PFSK-1 (cell line): Measurements from ENCODE around the gene CBLN3.

ENCODE experiments used
- FOXP2 ChIP-seq: optimal IDR thresholded peaks from 2 replicates; pipeline ENCODE3; 2011; ENCODE audit warnings: borderline replicate concordance, control low read depth, inconsistent platforms; ENCODE audit not compliant: insufficient read depth; ENCODE audit errors: extremely low read length, extremely low read depth
- POLR2AphosphoS5 ChIP-seq: IDR thresholded peaks from 2 replicates; pipeline ENCODE4 v1.6.1; 2012; ENCODE audit warnings: low read depth, mild to moderate bottlenecking, control low read depth, low read length, moderate library complexity
- REST ChIP-seq, 2 experiments: IDR thresholded peaks; 2 replicates each; pipeline versions ENCODE4 v1.6.1 to v1.8.0; 2011 to 2012; ENCODE audit warnings: low read depth in 2 of 2, low read length in 2 of 2, control low read depth in 1 of 2, inconsistent platforms in 1 of 2, mild to moderate bottlenecking in 1 of 2, moderate library complexity in 1 of 2; ENCODE audit not compliant: insufficient read depth in 1 of 2
- SIN3A ChIP-seq: IDR thresholded peaks from 2 replicates; pipeline ENCODE4 v1.6.1; 2012; ENCODE audit warnings: mild to moderate bottlenecking, low read length, moderate library complexity, borderline replicate concordance; ENCODE audit not compliant: insufficient read depth
- TAF1 ChIP-seq: IDR thresholded peaks from 2 replicates; pipeline ENCODE4 v1.6.1; 2012; ENCODE audit warnings: low read length, control low read depth, borderline replicate concordance; ENCODE audit not compliant: insufficient read depth

CBLN3 gene

GRCh38 chr14:24427537-24428508 is 1.6 kb downstream of the CBLN3 start:
- no peak for TF ChIP-seq POLR2AphosphoS5
- no peak for TF ChIP-seq TAF1
- TF ChIP-seq SIN3A, result no peak
- no peak for TF ChIP-seq REST (IDR thresholded peaks at IDR 0.05; ENCODE audit: insufficient read depth in 1 of 2, low read depth in 2 of 2, low read length in 2 of 2)
- no peak for TF ChIP-seq FOXP2

DNA sequence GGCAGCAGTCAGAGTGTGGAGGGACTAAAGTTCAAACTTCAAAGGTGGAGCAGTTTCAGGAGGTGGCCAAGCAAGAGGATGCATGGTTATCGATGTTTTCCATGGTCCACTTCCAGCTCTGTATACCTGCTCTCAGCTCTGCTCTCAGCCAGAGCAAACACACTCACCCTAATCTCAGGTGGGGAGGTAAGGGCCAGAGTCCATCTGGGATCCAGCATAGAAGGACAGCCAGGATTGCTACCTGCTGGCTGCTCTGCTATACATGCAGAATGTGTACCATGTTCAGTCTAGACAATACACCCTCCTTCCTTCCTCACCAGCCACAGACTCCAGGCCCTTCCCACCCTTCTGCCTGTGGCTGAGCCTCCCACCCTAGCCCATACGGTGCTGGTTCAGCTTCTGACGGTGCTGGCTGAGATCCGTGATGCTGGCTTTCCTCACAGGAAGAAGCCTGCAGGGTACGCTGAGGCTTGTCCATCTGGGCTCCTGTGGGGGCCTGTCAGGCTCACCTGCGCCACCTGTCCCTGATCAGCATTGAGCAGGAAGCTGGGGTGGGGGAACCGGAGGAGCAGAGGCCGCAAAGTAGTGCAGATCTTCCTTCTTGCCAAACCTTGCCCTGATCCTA is 2.4 kb downstream of the CBLN3 start:
- TF ChIP-seq SIN3A (no peak), REST (IDR thresholded peaks at IDR 0.05; ENCODE audit: insufficient read depth in 1 of 2, low read depth in 2 of 2, low read length in 2 of 2) (no peak), TAF1 (no peak), FOXP2 (no peak), POLR2AphosphoS5 (no peak)

GRCh38 chr14:24426150-24426911 is 3.1 kb downstream of the CBLN3 start:
- TF ChIP-seq POLR2AphosphoS5 (no peak), REST (IDR thresholded peaks at IDR 0.05; ENCODE audit: insufficient read depth in 1 of 2, low read depth in 2 of 2, low read length in 2 of 2) (no peak), FOXP2 (no peak), TAF1 (no peak), SIN3A (no peak)

DNA sequence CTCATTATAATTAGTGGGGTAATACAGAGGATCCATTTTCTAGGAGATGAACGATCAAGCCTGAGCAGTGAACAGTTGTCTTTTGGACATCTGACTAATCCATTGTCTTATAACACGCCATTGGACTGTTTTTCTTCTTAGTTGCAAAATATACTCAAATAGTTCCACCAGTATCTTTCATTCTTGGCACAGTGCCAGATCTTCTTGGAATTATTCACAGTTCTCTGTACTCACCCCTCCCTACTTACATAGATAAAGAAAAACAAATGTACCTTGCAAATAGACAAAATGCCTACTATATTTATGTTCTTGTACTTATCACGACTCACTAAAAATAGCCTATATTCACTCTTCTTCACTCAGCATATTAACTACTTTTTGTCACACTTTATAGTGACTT is 3.8 kb downstream of the CBLN3 start:
- TF ChIP-seq SIN3A, result no peak
